Measurements from ENCODE around the gene BCL2.

The BCL2 gene

DNA sequence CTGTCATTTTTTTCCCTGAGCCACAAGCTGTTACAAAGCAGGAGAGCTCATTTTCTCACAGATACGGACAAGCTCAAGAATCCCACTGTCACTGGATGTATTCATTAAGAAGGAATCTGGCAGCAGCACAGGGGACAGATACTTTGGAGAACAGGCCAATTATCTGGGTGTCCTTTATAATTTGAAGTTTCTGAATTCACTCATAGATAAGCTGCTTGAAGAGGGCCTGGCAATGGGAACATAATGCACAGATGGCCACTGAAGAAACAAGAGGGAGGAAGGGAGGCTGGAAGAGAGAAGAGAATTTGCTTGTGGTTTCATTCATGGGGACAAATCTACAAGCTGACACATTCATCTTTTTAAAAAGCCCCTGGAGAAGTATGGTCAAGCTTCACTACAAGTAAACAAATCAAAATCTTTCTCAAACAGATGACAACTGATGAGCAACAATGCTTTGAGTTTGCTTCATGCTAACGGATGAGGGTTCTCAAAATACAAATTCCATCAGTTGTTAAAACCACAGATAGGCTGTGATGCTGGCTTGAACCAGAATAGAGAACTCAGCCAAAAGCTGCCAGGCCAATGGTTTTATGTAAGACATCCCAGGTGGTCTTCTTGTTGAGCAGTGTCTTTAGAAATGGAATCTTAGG is 11.9 kb downstream of the BCL2 start:
- DNase-seq, result no peak

DNA sequence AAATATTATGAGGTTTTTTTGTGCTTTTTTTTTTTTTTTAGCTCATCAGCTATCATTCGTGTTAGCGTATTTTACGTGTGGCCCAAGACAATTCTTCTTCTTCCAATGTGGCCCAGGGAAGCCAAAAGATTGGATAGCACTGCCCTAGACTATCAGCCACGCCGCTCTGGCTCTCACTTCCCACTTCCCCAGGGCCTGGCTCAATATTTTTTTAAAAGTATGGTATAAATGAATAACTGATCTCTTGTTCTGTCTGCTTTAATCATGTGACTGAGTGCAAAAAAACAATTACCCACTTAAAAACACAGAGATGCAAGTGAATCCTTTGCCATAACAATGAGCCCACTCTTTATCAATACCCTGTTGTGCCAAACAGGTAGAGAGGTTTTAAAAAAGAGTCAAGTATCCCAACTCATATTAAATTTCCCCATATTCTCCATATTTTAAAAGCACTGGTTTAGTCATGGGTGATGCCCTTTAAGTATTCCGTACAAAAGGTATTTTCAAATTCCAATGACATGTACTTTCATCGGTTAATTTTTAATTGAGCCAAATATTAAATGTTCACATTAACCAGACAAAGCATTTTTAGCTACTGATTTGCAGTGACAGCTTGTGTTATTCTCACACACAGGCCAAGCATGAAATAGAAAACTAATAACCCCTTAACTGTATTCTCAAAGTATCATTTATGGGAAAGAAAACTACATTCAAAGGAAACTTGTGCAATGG is 12.6 kb downstream of the BCL2 start:
- DNase-seq, result no peak

DNA sequence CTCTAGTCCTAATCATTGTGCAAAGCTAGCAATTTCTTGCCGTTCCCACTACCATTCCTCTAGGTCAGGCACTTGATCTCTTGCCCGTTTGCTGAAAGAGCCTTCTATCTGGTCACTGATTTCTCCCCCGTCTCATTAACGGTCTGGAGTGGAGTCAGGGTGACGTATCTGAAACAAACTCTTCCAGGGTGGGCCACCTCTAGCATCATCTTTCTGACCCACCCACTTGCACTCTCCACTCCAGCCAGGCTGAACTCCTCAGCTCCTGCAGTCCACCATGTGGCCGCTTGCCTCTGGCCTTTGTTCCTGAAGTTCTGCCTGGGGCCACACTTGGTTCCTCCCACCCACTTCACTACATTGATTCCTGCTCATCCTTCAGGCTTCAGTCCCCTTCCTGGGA is 13.3 kb downstream of the BCL2 start:
- DNase-seq, result no peak

DNA sequence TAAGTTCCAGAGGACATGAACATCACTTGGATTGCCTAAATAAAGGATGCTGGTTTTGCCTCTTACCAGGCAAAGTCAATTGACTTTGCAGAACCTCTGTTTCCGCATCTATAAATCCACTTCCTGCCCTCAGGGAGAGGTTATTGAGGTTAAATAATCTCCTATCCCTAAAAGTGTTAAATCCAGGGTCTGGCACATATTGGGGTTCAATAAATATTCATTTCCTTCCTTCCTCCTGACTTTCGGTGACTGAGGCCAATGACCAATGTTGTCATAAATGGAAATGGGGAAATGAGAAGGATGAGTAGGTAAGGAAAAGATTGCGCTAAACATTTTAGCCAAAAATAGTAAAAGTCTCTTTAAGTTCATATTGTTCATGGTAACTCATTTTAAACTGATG is 16.0 kb downstream of the BCL2 start:
- no peak for DNase-seq

DNA sequence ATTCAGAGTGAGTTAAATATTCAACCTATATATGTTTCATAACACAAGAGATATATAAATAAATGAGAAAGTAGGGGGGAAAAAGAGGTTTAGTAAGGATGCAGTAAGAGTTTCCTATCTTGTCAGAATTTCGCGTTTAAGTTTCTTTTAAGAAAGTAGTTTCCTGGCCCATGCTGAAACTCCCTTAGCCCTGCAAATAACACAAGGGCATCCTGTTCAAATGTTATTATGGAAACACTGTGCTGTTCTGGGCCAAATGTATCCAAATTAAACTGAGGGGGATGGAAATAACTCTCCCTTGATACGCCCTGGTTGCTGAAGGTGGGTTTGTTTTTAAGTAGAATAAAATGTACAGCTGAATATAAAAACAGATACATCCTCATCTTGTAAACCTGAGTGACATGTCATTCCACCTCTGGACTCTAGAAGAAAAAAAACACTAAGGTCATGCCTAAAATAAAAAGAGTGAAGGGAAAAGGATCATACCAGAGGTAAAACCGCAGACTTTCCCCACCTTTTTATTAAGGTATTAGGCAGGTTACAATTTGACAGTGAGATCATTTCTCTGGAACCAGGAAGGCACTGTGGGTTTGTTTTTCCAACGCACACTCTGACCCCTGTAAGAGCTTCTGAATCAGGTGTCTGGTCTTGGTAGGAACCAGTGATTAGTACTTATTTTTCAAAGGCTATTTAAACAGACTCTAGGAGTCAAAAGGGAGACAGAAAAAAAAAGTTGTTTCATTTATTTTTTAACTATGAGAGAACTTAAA is 16.7 kb downstream of the BCL2 start:
- DNase-seq, result no peak

DNA sequence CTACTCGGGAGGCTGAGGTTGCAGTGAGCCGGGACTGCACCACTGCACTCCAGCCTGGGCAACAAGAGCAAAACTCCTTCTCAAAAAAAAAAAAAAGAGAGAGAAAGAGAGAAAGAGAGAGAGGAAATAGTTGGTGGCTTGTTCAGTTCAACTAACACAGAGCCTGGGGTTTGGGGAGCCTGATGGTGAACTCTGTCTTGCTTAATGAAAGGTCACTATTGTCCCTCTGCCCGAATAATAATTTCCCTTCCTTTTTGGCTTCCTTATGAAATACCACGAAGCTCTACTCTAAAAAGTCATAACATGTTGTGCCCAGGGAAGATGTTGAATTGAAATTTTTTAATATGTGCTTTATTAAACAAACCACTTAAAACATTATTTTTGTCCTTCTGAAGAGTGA is 17.3 kb downstream of the BCL2 start:
- DNase-seq, result no peak

DNA sequence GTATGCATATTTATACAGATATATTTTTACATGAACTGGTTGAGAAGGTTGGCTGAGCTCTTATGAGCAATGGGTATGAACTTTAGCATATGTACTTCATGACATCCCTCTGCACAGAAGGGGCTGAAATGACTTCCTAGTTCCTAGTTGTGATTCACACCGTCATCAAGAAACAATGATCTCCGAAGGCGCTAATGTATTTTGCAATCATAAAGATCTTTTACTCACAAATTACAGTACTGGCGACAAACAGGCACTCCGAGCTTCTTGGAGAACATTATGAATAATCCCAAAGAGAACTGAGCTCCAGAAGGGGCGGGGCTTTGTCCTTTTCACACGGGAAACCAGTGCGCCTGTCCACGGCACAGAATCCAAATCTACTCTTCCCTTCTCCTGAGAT is 18.1 kb downstream of the BCL2 start:
- no peak for DNase-seq

DNA sequence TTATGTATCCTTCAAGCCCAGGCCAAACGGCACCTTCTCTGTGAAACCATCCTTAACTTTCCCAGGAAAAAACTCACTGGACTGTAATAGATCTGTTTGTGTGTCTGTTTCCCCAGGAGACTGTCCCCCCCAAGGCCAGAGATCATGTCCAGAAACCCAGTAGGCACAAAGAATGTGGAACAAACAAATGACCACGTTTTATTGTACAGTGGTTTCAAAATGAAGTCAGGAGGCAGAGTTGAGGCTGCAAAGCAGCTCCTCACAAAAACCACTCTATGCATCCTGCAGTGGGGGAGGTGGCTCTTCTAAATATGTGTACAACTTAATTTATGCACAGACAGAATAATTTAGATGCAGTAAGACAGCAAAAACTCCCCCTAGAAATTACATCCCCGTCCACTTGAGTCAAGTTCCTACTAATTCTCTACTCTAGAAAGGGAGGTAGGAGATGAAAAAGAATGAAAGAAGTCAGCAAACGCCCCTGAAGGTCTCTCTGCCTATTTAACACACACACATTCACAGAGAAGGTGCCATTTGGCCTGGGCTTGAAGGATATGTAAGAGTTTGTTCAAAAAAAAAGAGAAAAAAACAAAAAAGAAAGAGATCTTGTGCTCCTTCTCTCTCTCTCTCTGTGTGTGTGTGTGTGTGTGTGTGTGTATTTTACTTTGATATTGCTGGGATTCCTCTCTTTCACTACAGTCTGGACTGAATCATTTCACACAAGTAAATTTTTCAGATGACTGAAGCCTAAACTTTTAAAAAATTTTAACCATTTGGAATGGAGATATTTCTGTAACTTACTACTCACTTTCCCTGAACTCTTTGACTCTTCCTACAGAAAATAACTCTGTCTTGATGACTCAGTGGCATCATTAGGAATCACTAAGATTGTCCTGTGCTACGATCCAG is 19.5 kb downstream of the BCL2 start:
- no peak for DNase-seq

DNA sequence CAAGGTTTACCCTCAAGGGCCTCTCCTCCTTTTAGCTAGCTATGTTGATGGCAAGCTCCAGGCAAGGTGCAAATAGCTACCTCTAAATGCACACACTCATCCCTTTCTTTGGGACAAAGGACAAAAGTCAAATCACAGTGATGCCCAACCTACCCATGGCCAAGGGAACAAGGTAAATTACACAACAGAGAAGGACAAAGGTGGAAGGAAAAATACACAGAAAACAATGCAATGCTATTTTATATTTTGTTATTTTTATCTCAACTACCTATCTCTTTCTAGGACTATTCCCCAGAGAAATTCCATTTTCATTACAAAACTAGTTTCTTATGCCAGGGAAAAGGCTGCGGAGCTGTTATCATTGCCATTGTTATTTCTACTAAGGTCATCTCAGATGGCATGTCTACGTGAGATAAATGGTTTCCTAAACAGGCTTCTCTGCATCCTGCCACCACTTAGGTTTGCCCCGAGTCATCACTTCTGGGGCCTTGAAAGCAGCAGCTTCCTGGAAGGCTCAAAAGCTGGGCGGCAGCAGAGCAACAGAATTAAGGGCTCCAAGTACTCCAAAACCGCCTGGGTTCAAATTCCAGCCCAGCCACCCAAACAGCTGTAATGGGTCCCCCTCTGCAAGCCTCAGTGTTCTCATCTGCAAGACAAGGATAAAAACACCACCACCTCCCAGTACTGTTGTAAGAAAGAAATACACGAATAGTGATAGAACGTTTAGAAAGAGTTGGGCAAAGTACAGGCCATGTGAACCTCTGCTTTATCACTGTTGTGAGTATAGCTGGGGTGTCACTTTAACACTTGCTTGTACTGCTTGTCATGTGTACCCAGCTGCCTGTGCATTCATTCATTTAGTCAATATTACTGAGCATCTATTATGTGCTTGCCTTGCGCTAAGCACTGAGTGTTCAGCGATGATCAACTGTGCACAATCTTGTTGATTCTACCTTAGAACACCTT is 20.9 kb downstream of the BCL2 start:
- DNase-seq, result no peak

DNA sequence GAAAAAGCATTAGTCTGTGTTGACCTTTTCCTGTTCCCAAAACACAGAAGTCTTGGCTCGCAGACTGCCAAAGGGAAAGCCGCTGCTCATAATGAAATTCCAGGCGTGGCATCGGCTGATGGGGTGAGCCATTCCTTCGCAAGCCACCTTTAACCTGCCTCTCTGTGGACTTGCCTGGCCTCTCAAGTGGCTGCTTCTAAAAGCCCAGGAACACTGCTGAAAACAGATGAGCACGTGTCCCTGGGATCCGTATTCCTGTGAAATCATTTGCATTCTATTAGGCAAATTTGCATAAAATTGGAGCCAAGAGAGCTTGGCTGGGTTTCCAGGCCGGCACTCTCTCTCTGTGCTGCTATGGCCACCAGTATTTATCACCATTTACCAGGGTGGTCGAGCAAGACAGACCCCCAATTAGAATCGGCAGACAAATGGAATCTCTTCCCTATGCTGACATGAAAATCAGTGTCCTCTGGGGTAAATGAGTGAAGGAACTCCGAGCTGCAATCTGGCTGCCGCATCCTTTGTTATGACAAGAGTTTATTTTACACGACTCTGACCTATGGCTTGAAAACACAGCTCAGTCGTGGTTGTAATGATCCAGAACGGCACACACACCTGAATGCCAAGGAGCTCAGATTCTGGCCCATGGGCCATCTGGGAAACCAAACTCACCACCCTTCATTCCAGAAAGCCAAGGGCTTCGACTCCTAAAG is 21.7 kb downstream of the BCL2 start:
- no peak for DNase-seq

DNA sequence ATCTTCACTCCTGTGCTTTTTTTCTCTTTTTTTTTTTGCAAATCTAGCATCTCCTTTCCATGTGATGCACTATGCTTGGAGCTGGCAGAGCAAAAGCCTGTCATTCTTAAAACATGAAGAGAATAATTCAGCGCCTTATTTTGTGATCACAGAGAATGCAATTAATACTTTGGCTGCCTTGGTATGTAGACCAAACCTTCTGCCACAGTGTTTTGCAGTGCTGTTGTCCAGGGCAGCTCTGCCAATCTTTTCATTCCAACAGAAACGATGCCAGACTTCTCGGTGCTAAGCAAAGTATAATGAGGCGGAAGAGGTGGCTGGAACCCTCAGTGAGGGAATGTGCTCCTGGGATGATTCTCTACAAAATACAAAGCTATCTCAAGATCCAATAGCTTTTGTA is 25.6 kb downstream of the BCL2 start:
- no peak for DNase-seq

DNA sequence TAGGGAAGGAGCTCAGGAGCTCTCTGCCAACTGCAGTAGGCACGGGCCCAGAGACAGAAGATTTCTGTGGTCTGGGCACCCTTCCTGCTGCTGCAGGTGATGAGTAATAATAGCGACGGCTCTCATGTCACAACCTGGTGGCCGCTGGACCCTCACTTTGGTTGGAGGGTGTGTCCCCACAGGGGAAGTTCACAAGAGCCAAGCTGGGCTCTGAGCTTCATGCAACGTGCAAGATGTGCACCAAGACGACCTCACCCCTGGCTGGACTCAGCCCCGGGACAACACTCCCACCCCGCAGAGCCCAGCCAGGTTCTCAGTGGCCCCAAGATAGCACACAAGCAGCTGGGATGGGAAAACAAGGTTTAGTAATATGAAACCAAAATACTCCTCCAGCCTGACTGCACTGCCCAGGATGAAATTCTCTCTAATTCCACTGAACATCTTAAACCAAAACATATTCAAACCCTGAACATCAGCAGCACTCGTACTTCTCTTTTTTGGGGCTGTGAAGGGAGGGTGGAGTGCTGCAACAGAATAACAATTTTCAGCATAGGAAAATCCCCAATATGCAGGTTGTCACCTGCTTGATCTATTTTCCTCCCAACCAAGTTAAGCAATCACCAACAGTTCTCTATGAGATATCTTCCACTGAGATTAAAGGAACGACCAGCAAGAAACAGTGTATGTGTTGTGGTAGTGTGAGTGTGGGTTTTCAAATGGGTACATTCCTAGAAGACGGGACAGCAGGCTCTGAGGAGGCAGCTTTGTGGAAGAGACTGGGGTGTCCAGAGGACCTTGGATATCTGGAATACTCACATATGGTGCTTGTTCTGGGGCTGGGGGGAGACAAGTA is 26.5 kb downstream of the BCL2 start:
- no peak for DNase-seq

DNA sequence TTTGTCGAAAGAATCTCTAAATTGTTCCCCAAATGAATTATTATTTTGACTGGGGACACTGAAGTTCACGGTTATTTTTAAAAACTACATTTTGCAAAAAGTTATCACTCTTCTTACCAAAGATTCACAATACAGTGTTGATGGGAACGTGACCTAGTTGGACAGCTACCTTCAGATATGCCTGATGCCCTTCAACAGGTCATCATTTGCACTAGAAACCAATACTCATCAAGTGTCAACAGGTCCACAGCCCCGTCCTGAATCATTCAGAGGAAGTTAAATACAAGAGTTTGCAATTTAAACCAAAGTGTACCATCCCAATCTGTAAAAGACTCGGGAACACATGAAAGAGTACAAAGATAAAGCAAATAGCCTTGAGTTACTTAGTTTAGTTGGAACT is 28.3 kb downstream of the BCL2 start:
- DNase-seq, result no peak

DNA sequence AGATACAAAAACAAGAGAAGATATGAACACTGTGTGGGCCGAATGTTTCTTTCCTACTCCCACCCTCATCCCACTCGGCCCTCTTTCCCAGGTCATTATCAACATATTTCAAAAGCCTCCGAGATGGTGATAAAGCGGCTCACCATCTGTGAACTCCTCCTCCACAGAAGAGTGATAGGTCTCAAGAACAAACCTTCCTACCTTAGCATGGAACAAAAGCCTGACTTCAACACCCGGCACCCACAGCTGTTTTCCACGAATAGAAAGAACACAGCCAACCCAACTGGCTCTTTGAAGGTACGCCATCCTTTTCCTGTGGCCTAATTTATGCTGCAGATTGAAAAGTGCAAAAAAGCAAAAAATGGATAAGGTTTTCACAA is 28.8 kb downstream of the BCL2 start:
- no peak for DNase-seq

DNA sequence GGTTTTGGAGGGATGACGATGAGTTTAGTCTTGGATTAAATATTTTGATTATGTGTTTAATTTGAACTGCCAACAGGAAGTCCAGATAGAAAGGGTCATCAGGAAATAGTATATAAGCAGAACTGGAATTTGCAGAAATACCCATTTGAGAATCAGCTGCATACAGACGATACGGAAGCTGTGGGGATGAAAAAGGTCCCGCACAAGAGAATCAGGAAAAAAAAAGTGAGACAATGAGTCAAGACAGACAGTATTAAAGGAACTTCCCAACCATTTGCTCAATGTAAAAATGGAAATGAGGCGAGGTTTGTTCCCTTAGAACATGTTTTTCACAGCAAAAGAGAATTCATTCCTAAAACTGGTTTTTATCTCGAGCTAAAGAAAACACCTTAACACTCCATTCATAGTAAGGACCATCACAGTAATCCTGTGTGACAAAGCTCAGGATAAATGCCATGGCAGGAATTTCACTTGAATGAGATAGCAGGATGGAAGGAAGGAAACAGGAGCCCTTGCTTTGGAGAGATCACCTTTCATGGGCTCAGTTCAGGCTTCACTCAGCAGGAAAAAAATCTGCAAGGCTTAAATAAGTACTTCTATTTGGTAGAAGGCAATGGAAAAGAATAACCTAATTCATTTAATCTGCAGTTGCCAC is 29.3 kb downstream of the BCL2 start:
- DNase-seq, result no peak

DNA sequence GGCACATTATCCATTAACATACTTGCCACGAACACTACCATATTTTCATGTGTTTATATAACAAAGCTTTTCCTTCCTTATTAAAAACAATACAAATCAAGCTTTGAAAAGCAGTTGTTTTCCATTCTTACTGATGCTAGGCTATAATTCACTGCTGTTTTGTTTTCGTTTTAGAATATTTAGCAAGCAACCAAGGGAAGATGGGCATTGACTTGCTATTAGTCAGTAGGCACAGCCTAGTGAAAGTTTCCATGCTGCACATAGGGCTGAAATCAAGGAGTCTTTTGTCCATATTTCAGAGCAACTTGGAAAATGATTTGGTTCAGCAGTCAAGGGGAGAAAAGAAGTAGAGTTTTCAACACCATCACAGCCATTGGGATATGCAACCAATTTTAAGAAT is 31.3 kb downstream of the BCL2 start:
- no peak for DNase-seq

DNA sequence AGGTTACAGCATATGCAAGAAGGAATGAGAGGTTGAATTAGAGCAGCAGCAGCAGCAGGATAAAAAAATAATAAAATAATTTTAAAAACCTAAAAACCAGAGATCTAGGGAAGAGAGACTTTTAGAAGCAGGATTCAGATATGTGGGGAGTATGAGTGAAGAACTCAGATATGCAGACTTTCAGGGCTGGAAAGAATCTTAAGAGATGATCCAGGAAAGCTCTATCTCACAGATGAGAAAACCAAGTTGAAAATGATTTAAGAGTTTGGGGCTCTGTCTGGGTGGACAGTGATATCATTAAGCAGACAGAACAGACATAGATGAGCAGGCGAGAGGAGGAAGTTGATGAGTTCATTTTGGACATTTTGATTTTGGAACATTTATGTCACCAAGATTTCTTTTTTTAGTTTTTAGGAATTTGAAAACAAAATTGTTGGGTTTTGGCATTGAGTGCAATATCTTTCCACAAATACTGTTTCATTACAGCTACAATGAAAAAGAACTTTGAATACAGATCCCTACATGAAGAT is 31.8 kb downstream of the BCL2 start:
- DNase-seq, result no peak

DNA sequence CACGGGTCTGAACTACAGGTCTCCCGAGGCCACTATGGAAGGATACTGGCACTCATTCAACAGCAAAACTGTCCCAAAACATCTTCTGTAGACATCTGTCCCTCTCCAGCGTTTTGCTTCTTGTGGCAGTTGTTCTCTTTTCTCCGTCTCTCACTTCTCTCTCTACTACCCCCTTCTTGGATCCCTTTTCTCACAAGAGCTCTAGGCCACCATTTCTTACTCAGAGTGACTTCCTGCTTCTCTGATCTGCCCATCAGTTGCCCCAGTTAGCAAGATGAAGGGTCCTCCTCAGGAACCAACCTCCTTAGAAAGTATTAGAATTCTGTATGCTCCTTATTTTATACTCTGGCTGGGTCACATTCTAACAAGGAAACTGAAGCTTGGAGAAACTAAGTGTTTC is 32.6 kb downstream of the BCL2 start:
- DNase-seq, result no peak

Measured in hematopoietic multipotent progenitor cell treated with erythropoietin and hydrocortisone succinate and interleukin-3 and kit ligand, for 8 days (in vitro differentiated cells).